Urinary bladder (tissue), 4 donors: ENCODE results near the gene FOXL2. TPM values are rescaled to one million over a fixed set of nuclear protein-coding genes. Genes with fewer than 3 reads are reported as not detected.

Experiments
- DNase-seq: peaks from one replicate; pipeline ENCODE4 v3.0.0-alpha.2; 2015; ENCODE audit errors: extremely low spot score
- H3K27ac ChIP-seq: one replicate; pipeline ENCODE4 v1.5.1; 2013; ENCODE audit warnings: low read depth, mild to moderate bottlenecking, moderate library complexity
- H3K36me3 ChIP-seq: one replicate; pipeline ENCODE4 v1.6.1; 2013; ENCODE audit warnings: mild to moderate bottlenecking, moderate library complexity; ENCODE audit not compliant: insufficient read depth
- H3K4me1 ChIP-seq: one replicate; pipeline ENCODE4 v1.6.1; 2013; ENCODE audit warnings: mild to moderate bottlenecking, moderate library complexity; ENCODE audit not compliant: insufficient read depth
- H3K4me3 ChIP-seq: one replicate; pipeline ENCODE4 v1.5.1; 2013; ENCODE audit warnings: low read depth, low read length
- WGBS: extraction: QIAGEN DNeasy Blood & Tissue Kit; methylation state at CpG from one replicate; pipeline ENCODE4 v1.1.7; 2013; 5-methylcytosine and 5-hydroxymethylcytosine counted together
- polyA plus RNA-seq: library from polyadenylated mRNA; stranded (reverse); fragments of 200-250 nt; gene quantifications from one replicate; pipeline ENCODE4 v1.2.3, GENCODE V29; 2013
- total RNA-seq: library from RNA; depleted of rRNA; stranded (reverse); fragments of >200 nt; gene quantifications from one replicate; pipeline ENCODE4 v1.2.3, GENCODE V29; 2014
- donor health status: healthy with polysubstance abuse.
- donor health status: healthy.

The FOXL2 gene
- total and polyA plus RNA-seq, 2 donors, result not detected

DNA sequence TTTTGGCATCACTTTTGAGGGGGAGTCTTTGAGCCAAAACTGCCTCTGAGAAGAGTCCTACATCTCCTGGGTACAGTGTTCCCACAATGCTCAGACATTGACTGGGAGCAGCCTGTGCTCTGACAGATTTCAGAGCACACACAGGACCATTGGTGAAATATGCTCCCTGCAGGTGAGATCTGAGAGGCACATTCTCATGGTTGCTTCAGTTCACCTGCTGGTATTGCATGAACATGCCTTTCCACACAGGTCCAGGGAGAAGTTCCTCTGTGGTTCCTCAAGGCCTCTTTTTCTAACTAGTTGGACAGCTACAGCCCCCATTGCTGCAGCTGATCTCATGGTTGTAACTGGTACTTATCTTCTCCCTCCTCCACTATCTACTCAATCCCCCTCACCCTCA lies 37.0 kb downstream of the FOXL2 start:
- no peaks in the 10 kb centered on the region for H3K4me1 ChIP-seq
- H3K36me3 ChIP-seq, result no peaks in the 10 kb centered on the region
- H3K4me3 ChIP-seq, result no peak overlapping the region
- H3K27ac ChIP-seq, result no peak overlapping the region
- DNase-seq, result no peak

DNA sequence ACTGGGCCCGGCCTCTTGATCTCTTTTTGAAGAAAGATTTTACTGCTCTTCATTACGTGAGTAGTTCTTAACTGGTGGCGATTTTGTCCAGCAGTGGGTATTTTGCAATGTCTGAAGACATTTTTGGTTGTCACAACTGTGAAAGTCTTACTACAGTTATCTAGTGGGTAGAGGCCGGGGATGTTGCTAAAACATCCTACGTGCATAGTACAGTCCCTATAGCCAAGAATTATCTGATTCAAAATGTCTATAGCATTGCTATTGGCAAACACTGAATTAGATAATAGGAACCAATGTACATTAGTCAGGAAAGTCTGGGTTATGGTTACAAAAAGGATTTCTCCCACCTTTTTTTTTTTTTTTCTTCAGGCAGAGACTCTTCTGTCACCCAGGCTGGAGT lies 38.1 kb downstream of the FOXL2 start:
- Histone ChIP-seq H3K4me3 (no peak overlapping the region), H3K4me1 (no peaks in the 10 kb centered on the region), H3K27ac (no peak overlapping the region), H3K36me3 (no peaks in the 10 kb centered on the region)
- WGBS, result 95% methylated on average over 5 of the region's 5 CpGs
- no peak for DNase-seq

DNA sequence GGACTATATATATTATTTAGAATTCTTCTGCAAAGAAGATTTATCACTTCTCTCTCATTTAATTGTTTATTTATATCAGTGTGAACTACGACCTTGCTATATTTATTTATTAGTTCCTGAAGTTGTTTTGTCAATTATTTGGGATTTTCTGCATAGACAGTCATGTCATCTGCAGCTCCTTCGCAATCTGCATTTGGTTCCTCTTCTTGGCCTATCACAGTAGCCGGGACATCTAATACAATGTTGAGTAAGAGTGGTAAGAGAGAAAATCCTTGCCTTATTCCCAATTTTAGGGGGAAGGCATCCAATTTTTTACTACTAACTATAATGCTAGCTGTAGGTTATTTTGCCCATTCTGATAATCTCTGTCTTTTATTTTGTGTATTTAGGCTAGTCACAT lies 39.4 kb downstream of the FOXL2 start:
- WGBS, result 86% methylated on average over 3 of the region's 3 CpGs
- no peak for DNase-seq
- H3K4me3 ChIP-seq, result no peak overlapping the region
- H3K36me3 ChIP-seq, result no peaks in the 10 kb centered on the region
- H3K4me1 ChIP-seq, result no peaks in the 10 kb centered on the region
- no peak overlapping the region for H3K27ac ChIP-seq

DNA sequence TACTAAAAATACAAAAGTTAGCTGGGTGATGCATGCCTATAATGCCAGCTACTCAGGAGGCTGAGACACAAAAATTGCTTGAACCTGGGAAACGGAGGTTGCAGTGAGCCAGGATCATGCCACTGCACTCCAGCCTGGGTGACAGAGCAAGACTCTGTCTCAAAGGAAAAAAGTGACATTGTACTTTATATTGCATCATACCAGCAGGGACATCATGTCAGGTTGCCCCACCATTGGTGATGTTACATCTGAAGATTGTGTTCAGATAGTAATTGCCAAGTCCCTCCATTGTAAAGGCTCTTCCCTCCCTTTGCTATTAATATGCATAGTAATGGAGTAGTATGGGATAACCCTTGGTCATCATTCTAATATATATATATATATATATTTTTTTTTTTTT lies 44.8 kb downstream of the FOXL2 start:
- Histone ChIP-seq H3K4me1 (no peaks in the 10 kb centered on the region), H3K4me3 (no peak overlapping the region), H3K27ac (no peak overlapping the region), H3K36me3 (no peaks in the 10 kb centered on the region)
- no peak for DNase-seq
- 92% methylated on average over 1 of the region's 1 CpG for WGBS

DNA sequence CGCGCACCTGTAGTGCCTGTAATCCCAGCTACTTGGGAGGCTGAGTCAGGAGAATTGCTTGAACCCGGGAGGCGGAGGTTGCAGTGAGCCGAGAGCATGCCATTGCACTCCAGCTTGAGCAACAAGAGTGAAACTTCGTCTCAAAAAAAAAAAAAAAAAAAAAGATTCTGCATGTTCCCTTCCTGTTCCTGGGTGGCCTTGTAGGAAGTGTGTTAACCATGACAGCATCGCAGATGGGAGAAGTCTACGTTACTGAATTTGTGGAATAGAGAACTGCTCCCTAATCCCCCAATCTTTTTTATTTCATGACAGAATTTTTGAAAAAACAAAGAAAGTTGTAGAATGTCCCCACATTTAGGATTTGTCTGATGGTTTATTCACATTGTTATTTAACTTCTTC lies 45.4 kb downstream of the FOXL2 start:
- Histone ChIP-seq H3K27ac (no peak overlapping the region), H3K4me1 (no peaks in the 10 kb centered on the region), H3K4me3 (no peak overlapping the region), H3K36me3 (no peaks in the 10 kb centered on the region)
- WGBS, result 59% methylated on average over 8 of the region's 8 CpGs
- no peak for DNase-seq

DNA sequence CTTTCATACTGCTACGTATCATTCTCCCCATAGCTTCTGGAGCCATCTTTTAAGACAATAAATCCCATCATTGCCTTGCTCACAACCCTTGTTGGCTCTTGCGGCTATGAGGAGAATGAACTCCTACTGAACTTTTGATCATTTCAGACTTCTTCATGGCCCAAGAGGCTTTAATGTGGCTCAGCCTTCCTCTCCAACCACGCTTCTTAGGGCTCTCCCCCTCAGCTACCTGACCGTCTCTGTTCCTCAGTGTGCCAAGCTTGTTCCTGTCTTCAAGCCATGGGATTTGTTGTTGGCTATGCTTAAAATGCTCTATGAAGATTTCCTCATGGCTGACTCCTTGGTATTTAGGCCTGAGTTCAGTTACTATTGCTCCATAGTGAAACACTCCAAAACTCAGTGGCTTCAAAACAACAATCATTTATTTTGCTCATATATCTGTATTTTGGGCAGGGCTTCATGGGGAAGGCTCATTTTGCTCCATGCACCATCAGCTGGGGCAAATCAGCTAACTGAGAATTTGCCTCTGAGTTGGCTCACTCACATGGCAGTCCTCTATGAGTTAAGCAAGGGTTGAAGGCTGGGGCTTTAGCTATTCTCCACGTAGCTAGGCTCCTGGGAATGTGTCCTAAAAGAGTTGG lies 47.5 kb downstream of the FOXL2 start:
- Histone ChIP-seq H3K4me1 (no peaks in the 10 kb centered on the region), H3K27ac (no peak overlapping the region), H3K4me3 (no peak overlapping the region), H3K36me3 (no peaks in the 10 kb centered on the region)
- DNase-seq, result no peak
- whole genome bisulfite sequencing, result 87% methylated on average over 5 of the region's 5 CpGs

DNA sequence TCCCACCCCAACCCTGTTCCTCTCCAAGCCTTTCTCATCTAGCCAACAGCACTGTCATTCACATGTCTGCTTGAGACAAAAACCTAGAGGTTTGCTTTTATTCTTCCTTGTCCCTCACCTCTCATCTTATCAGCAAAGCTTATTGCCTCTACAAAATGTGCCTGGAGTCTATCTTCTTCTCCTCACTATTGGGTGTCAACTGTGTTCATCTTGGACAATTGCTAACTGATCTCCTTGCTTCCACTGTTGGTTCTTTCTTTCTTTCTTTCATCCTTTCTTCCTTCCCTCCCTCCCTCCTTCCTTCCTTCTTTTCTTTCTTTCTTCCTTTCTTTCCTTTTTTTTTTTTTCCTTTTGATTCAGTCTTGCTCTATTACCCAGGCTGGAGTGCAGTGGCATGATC lies 48.2 kb downstream of the FOXL2 start:
- no peak overlapping the region for H3K27ac ChIP-seq
- no peaks in the 10 kb centered on the region for H3K4me1 ChIP-seq
- H3K36me3 ChIP-seq, result no peaks in the 10 kb centered on the region
- no peak overlapping the region for H3K4me3 ChIP-seq
- DNase-seq, result no peak

DNA sequence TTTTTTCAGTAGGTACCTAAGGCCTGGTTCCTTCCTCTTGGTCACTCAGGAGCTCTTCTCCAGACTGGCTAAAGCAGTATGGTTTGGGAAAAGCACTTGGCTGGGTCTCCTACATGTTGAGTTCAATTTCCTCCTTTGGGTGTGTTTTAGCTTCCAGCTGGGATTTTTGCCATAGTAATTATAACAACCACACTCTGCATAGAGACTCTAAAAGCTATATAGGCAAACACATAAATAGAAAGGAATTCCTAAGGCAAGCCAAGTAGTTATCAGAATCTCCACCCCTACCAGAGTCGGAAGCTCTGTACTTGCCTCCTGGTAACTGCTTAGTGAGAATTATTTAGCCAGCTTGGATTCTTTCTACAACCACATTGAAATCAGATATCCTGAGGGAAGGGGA lies 48.6 kb downstream of the FOXL2 start:
- no peak for DNase-seq
- Histone ChIP-seq H3K4me3 (no peak overlapping the region), H3K4me1 (no peaks in the 10 kb centered on the region), H3K36me3 (no peaks in the 10 kb centered on the region), H3K27ac (no peak overlapping the region)
- 11% methylated on average over 1 of the region's 1 CpG for whole genome bisulfite sequencing

Other genes with a start within 250 kb of the FOXL2 start
- 22.8 TPM for gene PIK3CB, start 112.2 kb downstream of the FOXL2 start, total RNA-seq
- 14.3 TPM for gene PIK3CB, start 112.2 kb downstream of the FOXL2 start, polyA plus RNA-seq
- not detected for gene FOXL2NB, start 80 bp upstream of the FOXL2 start, total RNA-seq
- gene FOXL2NB, start 80 bp upstream of the FOXL2 start, polyA plus RNA-seq, result not detected
- gene PRR23A, start 59.1 kb upstream of the FOXL2 start, total RNA-seq, result not detected
- not detected for gene PRR23A, start 59.1 kb upstream of the FOXL2 start, polyA plus RNA-seq
- not detected for gene PRR23B, start 73.8 kb upstream of the FOXL2 start, total RNA-seq
- not detected for gene PRR23B, start 73.8 kb upstream of the FOXL2 start, polyA plus RNA-seq
- not detected for gene PRR23C, start 97.8 kb upstream of the FOXL2 start, total RNA-seq
- not detected for gene PRR23C, start 97.8 kb upstream of the FOXL2 start, polyA plus RNA-seq